DMS153 treated with DMSO at 0.1 percent for 48 hours (cell line): ENCODE measurements around the gene EVI5L.
A peak's percentile ranks its signal among the peaks of the same experiment; 100 is the strongest.
"Not testable (repeated sequence)": the region's sequence is repeated elsewhere in the genome, so short reads cannot be mapped to it uniquely, and the experiment has no call there.

Experiments used
- DNase-seq: peaks from one replicate; lab custom pipeline; 2025; ENCODE audit not compliant: unreplicated experiment; lab: John Stamatoyannopoulos, UW

The EVI5L gene

DNA sequence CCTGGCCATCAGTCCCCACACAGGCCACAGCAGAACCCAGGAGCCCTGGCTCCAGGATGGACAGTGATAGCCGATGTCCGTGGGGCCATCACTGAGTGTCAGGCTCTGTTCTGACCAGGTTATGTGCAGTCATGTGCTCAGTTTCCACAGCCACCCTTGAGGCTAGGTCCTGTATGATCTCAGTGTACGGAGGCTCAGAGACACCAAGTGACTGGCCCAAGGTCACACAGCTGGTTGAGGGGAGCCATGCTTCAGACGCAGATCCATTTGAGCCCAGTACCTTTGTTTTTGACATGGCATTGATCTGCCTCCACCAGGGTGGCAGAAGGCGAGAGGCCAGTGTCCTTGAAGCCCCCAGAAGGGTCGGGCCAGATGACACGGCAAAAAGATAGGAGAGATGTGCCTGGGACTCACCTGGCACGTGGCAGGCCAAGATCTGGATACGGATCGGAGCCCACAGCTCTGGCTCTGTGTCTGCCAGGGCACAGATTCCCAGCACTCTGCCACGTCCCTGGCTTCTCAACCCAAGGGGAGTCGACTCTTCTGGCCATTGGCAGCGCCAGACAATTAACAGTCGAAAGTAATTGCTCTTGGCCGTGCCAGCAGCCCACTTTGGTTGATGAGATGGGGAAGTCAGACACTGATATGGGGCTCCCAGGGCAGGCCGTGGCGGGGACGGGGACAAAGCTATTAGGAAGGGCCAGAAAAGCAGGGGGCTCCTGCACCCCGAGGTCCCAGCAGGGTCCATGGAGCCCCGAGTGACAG is 15.6 kb downstream of the EVI5L start:
- no peak for DNase-seq

- DNase-seq = no peak
These were observed 16.2 kb downstream of the EVI5L start for GRCh38 chr19:7846155-7846646.

GRCh38 chr19:7847664-7848063 is 17.6 kb downstream of the EVI5L start:
- no peak for DNase-seq

GRCh38 chr19:7848779-7849457 is 18.9 kb downstream of the EVI5L start:
- no peak for DNase-seq

DNA sequence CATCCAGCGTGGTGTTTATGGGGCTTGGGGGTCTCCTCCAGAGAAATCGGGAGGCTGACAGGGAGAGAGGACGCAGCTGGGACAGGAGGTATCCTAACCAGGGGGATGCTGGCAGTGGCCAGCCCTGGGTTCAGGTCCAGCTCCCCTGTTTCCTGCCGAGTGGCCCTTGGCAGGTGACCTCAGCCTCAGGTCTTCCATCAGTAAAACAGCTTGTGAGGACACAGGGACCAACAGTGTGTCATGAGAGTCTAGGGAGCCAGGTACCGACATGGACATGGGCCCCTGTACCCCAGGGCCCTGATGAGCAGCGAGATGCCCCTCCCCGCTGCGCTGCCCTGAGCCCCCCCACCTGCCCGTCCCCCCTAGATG is 19.6 kb downstream of the EVI5L start:
- DNase-seq = no peak

- DNase-seq = no peak
These were observed 20.2 kb downstream of the EVI5L start for GRCh38 chr19:7850000-7850813.

DNA sequence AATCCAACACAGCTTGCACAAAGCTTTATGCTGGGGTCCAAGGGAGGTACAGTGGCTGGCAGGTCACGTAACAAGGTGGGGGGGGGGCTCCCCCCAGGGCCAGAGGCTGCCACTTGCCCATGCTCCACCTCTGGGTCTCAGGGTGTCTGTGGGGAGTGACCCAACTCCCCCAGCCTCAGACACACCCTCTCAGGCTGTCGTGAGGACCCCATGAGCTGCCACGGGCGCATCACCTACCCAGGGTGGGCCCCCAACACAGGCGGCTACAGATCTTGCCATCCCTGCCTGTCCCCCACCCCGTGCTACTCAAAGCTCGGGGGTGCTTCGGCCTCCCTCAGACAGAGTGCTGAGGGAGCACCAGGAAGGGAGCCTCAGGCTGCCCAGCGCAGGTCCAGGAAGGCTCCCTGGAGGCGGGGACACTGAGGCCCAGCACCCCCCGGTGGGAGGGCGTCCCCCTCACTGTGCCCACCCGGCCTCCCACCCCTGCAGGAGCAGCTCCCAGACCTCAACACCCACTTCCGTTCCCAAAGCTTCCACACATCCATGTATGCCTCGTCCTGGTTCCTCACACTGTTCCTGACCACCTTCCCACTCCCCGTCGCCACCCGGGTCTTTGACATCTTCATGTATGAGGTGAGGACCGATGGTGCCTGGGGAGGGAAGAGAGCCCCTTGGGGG is 21.1 kb downstream of the EVI5L start:
- DNase-seq = no peak

DNA sequence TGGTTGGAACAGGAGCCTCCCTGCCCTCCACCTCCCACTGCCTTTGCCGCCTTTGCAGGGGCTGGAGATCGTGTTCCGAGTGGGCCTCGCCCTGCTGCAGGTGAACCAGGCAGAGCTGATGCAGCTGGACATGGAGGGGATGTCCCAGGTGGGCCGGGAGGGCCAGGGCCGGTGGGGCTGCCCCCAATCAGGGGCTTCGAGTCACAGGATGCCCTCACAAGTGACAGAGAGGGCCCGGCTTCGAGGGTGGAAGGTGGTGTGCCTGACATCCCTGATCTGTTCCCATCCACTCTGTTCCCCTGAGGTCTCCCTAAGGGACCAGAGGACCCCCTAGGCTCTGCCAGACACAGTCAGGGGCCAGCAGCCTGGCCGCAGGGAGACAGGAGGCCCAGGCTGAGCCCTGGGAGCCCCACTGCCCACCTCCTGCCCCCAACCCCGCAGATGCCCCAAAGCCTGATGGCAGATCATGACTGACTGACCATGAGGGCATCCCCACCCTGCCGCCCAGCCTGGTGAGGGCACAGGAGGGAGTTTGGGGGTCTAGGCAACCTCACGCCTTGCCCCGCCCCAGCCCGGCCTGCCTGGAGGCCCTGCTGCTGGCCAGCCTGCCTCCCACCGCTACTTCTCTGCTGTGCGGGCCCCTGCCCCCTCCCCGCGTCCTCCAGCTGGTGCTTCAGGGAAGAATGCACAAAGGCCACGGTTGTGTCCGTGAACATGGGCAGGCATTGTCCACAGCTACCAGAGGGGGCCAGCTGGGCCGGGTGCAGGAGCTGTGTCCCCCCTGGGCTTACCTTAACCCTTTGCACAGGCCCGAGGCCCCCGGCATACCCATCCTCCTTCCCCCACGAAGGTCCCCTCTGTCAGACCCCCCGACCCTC is 21.8 kb downstream of the EVI5L start:
- DNase-seq = no peak

DNA sequence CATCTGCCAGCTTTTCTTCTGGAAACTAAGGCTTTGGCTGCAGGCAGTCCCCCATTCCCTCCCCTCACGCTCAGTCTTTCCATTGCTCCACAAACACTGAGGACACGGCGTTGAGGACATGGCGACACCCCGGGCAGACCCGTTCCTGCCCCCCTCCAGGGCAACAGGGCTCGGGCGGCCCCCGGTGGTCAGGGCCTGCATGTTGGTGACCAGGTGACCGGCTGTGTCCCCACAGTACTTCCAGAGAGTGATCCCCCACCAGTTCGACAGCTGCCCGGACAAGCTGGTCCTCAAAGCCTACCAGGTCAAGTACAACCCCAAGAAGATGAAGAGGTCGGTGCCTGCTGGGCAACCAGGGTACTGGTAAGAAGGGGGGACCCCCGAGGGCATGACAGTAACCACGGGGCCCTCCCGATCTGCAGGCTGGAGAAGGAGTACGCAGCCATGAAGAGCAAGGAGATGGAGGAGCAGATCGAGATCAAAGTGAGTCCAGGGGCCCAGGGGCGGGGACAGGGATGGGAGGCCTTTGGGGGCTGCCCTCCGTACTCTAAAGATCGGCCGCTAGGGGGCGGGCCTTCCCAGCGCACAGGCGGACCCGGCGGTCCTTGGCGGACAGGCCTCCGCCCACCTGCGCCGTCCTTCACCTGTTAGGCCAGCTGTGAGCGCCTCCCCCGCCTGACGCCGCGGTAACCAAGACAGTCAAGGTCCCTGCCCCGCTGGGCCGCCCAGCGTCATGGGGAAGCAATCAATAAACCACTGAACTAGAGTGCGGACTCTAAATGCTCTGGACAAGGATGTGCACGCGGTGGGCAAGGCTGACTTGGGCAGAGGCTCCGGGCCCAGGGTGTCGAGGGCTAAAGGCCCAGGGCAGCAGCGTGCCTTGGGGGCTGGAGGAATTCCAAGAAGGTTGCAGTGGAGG is 23.1 kb downstream of the EVI5L start:
- DNase-seq = peak; percentile 90

GRCh38 chr19:7853770-7854128 is 23.7 kb downstream of the EVI5L start:
- DNase-seq = no peak

DNA sequence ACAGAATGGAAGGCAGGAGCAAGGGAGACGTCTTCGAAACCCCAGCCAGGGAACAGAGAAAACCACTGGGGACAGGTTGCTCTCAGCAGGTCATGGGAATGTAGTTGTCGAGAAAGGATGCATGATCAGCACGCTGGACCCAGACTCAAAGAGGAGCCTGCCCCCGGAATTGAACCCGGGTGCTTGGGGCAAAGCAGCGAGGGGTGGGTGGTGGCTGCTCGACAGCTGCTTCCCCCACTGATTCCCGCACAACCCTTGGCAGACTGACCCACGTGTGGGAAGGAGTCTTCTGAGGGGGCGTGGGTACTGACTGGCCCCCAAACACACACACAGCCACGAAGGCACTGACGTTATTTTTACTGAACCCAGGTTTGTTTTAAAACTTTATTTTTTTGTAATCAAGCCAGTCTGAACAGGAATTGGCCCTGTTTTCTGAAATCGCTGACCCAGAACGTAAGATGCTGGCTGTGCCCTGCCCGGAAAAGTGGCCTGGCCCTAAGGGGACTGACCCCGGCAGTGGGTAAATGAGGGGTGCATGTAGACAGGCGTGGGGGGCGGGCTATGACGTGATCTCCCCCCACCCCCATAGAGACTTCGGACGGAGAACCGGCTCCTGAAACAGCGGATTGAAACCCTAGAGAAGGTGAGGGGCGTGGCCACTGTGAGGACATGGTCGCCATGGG is 25.5 kb downstream of the EVI5L start:
- DNase-seq = no peak

- DNase-seq = no peak
These were observed 26.1 kb downstream of the EVI5L start for GRCh38 chr19:7856109-7856591.

DNA sequence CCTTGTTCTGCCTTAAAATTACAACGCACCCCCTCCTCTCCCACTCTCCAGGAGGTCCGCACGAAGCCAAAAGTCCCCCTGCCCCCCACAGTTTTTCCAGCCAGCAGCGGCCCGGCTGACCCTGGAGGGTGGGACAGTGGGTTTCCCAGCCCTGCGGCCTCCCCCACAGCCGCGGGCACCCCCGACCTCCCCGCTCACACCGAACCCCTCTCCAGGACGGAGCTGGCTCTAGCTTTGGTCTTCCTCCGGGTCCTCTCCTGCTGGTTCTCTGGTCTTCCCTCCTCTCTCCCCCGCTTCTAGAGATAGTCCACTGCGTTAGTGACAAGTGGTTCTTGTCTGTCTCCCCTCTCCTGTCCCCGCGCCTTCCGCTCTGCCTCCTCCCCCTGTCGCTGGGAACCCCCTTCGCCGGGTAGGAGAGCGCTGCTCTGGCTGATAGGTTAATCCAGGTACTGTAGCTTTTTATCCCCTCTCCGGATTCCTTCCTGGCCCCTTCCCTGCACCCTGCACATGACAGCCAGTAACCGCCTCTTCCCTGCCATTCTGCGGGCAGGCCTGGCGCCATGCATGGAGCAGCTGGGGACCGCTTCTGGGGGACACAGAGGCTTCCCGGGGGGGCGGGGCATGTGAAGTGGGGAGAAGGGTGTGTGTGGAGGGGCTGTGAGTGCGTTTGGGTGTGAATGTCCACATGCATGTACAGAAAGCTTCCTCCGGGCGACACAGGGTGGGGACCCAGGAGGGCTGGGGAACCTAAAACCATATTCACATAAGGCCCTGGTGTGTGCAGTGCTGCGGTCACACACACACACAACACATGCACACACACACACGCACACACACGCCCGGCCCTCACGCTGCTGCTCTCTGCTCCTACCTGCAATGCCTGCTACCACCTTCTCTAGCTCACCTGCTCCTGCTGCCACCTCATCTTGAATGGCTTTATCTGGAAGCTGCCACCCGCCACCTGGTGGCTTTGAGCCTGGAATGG is 27.0 kb downstream of the EVI5L start:
- DNase-seq = no peak

DNA sequence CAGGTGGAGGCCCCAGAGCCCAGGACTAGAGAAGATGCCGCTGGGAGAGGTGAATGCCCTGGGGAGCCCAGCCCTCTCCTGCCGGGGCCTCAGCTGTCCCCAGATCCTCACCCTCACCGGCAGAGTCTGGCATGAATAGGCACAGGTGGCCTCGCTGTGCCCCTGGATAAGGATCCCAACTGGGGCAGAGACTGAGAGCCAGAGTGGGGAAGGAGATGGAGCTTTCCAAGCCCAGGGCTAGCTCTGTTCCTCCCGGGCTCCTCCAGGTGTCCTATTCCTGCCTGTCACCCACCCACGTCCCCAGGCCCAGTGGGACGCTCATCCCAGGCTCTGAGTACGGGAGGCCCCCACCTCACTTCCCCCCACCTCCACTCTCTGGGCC is 27.7 kb downstream of the EVI5L start:
- DNase-seq = no peak

- DNase-seq = peak; percentile 82
These were observed 28.2 kb downstream of the EVI5L start for GRCh38 chr19:7858109-7858770.

- not testable (repeated sequence) for DNase-seq
These were observed 29.1 kb downstream of the EVI5L start for GRCh38 chr19:7859087-7859486.
